ENCODE measurements around the gene CAMK2G.

GRCh38 chr10:73827346-73828089 lies 46.8 kb downstream of the CAMK2G start:
- TF ChIP-seq CTCF (IDR thresholded peaks at IDR 0.05), result no peak
- TF ChIP-seq POLR2A (IDR thresholded peaks at IDR 0.05), result no peak

Data from heart left ventricle (tissue), 13 donors.